HG03095 (cell line): ENCODE measurements around the gene SCNN1B.
"Not testable (repeated sequence)": the region's sequence is repeated elsewhere in the genome, so short reads cannot be mapped to it uniquely, and the experiment has no call there.

Experiments used
- ATAC-seq: cut with Tn5 transposase; IDR thresholded peaks from one replicate; pipeline ENCODE4 v1.9.1; 2021; ENCODE audit warnings: moderate library complexity; ENCODE audit not compliant: unreplicated experiment

The SCNN1B gene

GRCh38 chr16:23348579-23349469 is 46.7 kb downstream of the SCNN1B start:
- no peak for ATAC-seq

- ATAC-seq: no peak
Observed at GRCh38 chr16:23351360-23351759, 49.3 kb downstream of the SCNN1B start.

GRCh38 chr16:23353440-23353839 is 51.3 kb downstream of the SCNN1B start:
- no peak for ATAC-seq

- no peak for ATAC-seq
Observed at GRCh38 chr16:23354246-23354645, 52.1 kb downstream of the SCNN1B start.

GRCh38 chr16:23355106-23355670 is 53.1 kb downstream of the SCNN1B start:
- no peak for ATAC-seq

GRCh38 chr16:23356941-23357340 is 54.8 kb downstream of the SCNN1B start:
- no peak for ATAC-seq

- ATAC-seq: no peak
Observed at GRCh38 chr16:23357761-23358290, 55.7 kb downstream of the SCNN1B start.

- no peak for ATAC-seq
Observed at GRCh38 chr16:23359092-23359760, 57.1 kb downstream of the SCNN1B start.

GRCh38 chr16:23362460-23363317 is 60.6 kb downstream of the SCNN1B start:
- ATAC-seq: no peak

- no peak for ATAC-seq
Observed at GRCh38 chr16:23365602-23366240, 63.6 kb downstream of the SCNN1B start.

- ATAC-seq: not testable (repeated sequence)
Observed at GRCh38 chr16:23366341-23366740, 64.2 kb downstream of the SCNN1B start.

- no peak for ATAC-seq
Observed at GRCh38 chr16:23367564-23367963, 65.5 kb downstream of the SCNN1B start.

GRCh38 chr16:23367988-23368387 is 65.9 kb downstream of the SCNN1B start:
- no peak for ATAC-seq

- ATAC-seq: no peak
Observed at GRCh38 chr16:23368469-23368868, 66.4 kb downstream of the SCNN1B start.

- ATAC-seq: no peak
Observed at GRCh38 chr16:23369416-23369815, 67.3 kb downstream of the SCNN1B start.

- no peak for ATAC-seq
Observed at GRCh38 chr16:23371368-23371767, 69.3 kb downstream of the SCNN1B start.

GRCh38 chr16:23373436-23374219 is 71.5 kb downstream of the SCNN1B start:
- no peak for ATAC-seq

GRCh38 chr16:23374721-23375510 is 72.8 kb downstream of the SCNN1B start:
- ATAC-seq: no peak

GRCh38 chr16:23375643-23376042 is 73.5 kb downstream of the SCNN1B start:
- no peak for ATAC-seq
